Astrocyte (in vitro differentiated cells and primary cell): ENCODE results near the gene NAALADL1. TPM values are rescaled to one million over a fixed set of nuclear protein-coding genes. Genes with fewer than 3 reads are reported as not detected.

ENCODE experiments used
- DNase-seq: peaks from one replicate; pipeline ENCODE4 v3.0.0-alpha.2; 2010; ENCODE audit warnings: low read depth
- FAIRE-seq: peaks from 2 replicates; lab custom pipeline; 2011; peaks lifted over from hg19 to GRCh38; lab: Jason Lieb, UNC
- H2AFZ ChIP-seq: 2 replicates; pipeline ENCODE4 v1.6.0; 2012; ENCODE audit warnings: low read depth, low read length, inconsistent platforms
- H3K27ac ChIP-seq: 2 replicates; pipeline ENCODE4 v1.5.1; 2011; ENCODE audit warnings: low read depth, low read length, inconsistent platforms
- H3K27me3 ChIP-seq: 2 replicates; pipeline ENCODE4 v1.6.0; 2011; ENCODE audit warnings: low read length, inconsistent platforms; ENCODE audit not compliant: insufficient read depth
- H3K36me3 ChIP-seq: 2 replicates; pipeline ENCODE4 v1.5.1; 2011; ENCODE audit warnings: low read length, inconsistent platforms; ENCODE audit not compliant: insufficient read depth
- H3K4me1 ChIP-seq: 2 replicates; pipeline ENCODE4 v1.5.1; 2011; ENCODE audit warnings: low read length, inconsistent platforms; ENCODE audit not compliant: insufficient read depth
- H3K4me2 ChIP-seq: 2 replicates; pipeline ENCODE4 v1.6.0; 2012; ENCODE audit warnings: low read length, inconsistent platforms
- H3K4me3 ChIP-seq: 2 replicates; pipeline ENCODE4 v1.5.1; 2011; ENCODE audit warnings: low read depth, mild to moderate bottlenecking, low read length, inconsistent platforms; ENCODE audit not compliant: insufficient read depth
- H3K79me2 ChIP-seq: 2 replicates; pipeline ENCODE4 v1.6.0; 2012; ENCODE audit warnings: mild to moderate bottlenecking, low read length, inconsistent platforms; ENCODE audit not compliant: insufficient read depth
- H3K9ac ChIP-seq: 2 replicates; pipeline ENCODE4 v1.6.0; 2012; ENCODE audit warnings: mild to moderate bottlenecking, low read length, inconsistent platforms
- H3K9me3 ChIP-seq: 2 replicates; pipeline ENCODE4 v1.5.1; 2012; ENCODE audit warnings: low read depth, mild to moderate bottlenecking, low read length, inconsistent platforms; ENCODE audit not compliant: insufficient read depth
- H4K20me1 ChIP-seq: 2 replicates; pipeline ENCODE4 v1.6.0; 2012; ENCODE audit warnings: low read length, inconsistent platforms; ENCODE audit not compliant: insufficient read depth
- H3K27ac Mint-ChIP-seq: one replicate; pipeline ENCODE4 v1.8.0; 2021; ENCODE audit warnings: mild to moderate bottlenecking, mixed read lengths; ENCODE audit not compliant: unreplicated experiment
- H3K27me3 Mint-ChIP-seq: one replicate; pipeline ENCODE4 v1.8.0; 2021; ENCODE audit warnings: low read depth, mixed read lengths; ENCODE audit not compliant: unreplicated experiment
- H3K36me3 Mint-ChIP-seq: one replicate; pipeline ENCODE4 v1.8.0; 2021; ENCODE audit warnings: low read depth, mixed read lengths; ENCODE audit not compliant: unreplicated experiment
- H3K4me1 Mint-ChIP-seq: one replicate; pipeline ENCODE4 v1.8.0; 2021; ENCODE audit warnings: low read depth, mixed read lengths; ENCODE audit not compliant: unreplicated experiment
- H3K4me3 Mint-ChIP-seq: one replicate; pipeline ENCODE4 v1.8.0; 2021; ENCODE audit warnings: mild to moderate bottlenecking, moderate library complexity, mixed read lengths; ENCODE audit not compliant: unreplicated experiment
- H3K9me3 Mint-ChIP-seq: one replicate; pipeline ENCODE4 v1.8.0; 2021; ENCODE audit warnings: mild to moderate bottlenecking, mixed read lengths; ENCODE audit not compliant: unreplicated experiment
- EZH2 ChIP-seq: IDR thresholded peaks from 2 replicates; pipeline ENCODE4 v1.6.1; 2012; ENCODE audit warnings: mild to moderate bottlenecking, low read length, inconsistent platforms; ENCODE audit not compliant: insufficient read depth
- total RNA-seq: library from RNA; stranded (reverse); gene quantifications from 2 replicates; pipeline ENCODE4 v1.2.1, GENCODE V29; 2021
- TF ChIP-seq, protein P1 (sequence below): IDR thresholded peaks from 2 replicates; pipeline ENCODE4 v1.5.1; 2011; ENCODE audit warnings: low read depth, mild to moderate bottlenecking, inconsistent platforms, low read length, moderate library complexity; ENCODE audit not compliant: insufficient read depth

The NAALADL1 gene
- total RNA-seq, 1 donor from 2014 or later, result not detected

GRCh38 chr11:65066315-65066714 is 8.0 kb upstream of the NAALADL1 start:
- no peak overlapping the region for H3K27ac ChIP-seq

GRCh38 chr11:65065851-65066250 is 7.5 kb upstream of the NAALADL1 start:
- H3K27me3 ChIP-seq, result no peaks in the 10 kb centered on the region
- Mint-ChIP-seq H3K36me3 (no peaks in the 10 kb centered on the region), H3K9me3 (no peaks in the 10 kb centered on the region), H3K27ac (no peak overlapping the region), H3K4me1 (peaks cover 2% of the 10 kb centered on the region), H3K4me3 (no peak overlapping the region), H3K27me3 (peaks cover 16% of the 10 kb centered on the region)
- no peak overlapping the region for H3K9ac ChIP-seq
- H3K79me2 ChIP-seq, result no peaks in the 10 kb centered on the region
- no peaks in the 10 kb centered on the region for H3K9me3 ChIP-seq
- no peak overlapping the region for H3K4me2 ChIP-seq
- no peak overlapping the region for H2AFZ ChIP-seq
- TF ChIP-seq EZH2, result no peak
- TF ChIP-seq, protein P1, sequence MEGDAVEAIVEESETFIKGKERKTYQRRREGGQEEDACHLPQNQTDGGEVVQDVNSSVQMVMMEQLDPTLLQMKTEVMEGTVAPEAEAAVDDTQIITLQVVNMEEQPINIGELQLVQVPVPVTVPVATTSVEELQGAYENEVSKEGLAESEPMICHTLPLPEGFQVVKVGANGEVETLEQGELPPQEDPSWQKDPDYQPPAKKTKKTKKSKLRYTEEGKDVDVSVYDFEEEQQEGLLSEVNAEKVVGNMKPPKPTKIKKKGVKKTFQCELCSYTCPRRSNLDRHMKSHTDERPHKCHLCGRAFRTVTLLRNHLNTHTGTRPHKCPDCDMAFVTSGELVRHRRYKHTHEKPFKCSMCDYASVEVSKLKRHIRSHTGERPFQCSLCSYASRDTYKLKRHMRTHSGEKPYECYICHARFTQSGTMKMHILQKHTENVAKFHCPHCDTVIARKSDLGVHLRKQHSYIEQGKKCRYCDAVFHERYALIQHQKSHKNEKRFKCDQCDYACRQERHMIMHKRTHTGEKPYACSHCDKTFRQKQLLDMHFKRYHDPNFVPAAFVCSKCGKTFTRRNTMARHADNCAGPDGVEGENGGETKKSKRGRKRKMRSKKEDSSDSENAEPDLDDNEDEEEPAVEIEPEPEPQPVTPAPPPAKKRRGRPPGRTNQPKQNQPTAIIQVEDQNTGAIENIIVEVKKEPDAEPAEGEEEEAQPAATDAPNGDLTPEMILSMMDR, result no peak
- H3K27ac ChIP-seq, result no peak overlapping the region
- no peaks in the 10 kb centered on the region for H4K20me1 ChIP-seq
- FAIRE-seq, result no peak
- H3K36me3 ChIP-seq, result no peaks in the 10 kb centered on the region
- no peak overlapping the region for H3K4me3 ChIP-seq
- no peaks in the 10 kb centered on the region for H3K4me1 ChIP-seq
- no peak for DNase-seq

More at GRCh38 chr11:65066315-65066714, 8.0 kb upstream of the NAALADL1 start:
- H4K20me1 ChIP-seq, result no peaks in the 10 kb centered on the region
- Mint-ChIP-seq H3K9me3 (no peaks in the 10 kb centered on the region), H3K27ac (no peak overlapping the region), H3K4me3 (no peak overlapping the region), H3K36me3 (no peaks in the 10 kb centered on the region), H3K4me1 (no peaks in the 10 kb centered on the region), H3K27me3 (peaks cover 14% of the 10 kb centered on the region)
- H3K9me3 ChIP-seq, result no peaks in the 10 kb centered on the region
- H2AFZ ChIP-seq, result no peak overlapping the region
- no peak overlapping the region for H3K4me3 ChIP-seq
- H3K4me1 ChIP-seq, result no peaks in the 10 kb centered on the region
- no peaks in the 10 kb centered on the region for H3K36me3 ChIP-seq
- no peak overlapping the region for H3K9ac ChIP-seq
- FAIRE-seq, result no peak
- H3K27me3 ChIP-seq, result no peaks in the 10 kb centered on the region
- no peak for DNase-seq
- H3K79me2 ChIP-seq, result no peaks in the 10 kb centered on the region
- no peak overlapping the region for H3K4me2 ChIP-seq
- TF ChIP-seq, protein P1, result no peak
- TF ChIP-seq EZH2, result no peak

DNA sequence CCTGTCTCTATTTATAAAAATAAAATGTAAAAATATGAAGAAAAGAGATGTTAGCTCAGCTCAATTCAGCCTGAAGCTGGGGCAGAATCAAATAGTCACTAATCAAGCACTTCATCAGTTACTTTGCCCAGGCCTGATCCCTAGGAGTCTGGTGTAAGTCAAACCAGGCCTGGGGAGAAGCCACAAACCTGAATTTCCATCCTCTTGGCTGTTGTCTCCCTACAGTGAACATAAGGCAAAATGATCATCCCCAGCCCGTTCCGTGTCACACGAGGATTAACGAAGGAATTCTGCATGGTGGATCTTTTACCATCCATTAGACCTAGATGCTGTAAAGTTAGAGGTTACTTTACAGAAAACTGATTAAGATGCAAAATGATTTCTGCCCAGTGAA is 6.5 kb upstream of the NAALADL1 start:
- H3K4me3 ChIP-seq, result no peak overlapping the region
- no peak overlapping the region for H3K4me3 Mint-ChIP-seq
- H3K9me3 ChIP-seq, result no peaks in the 10 kb centered on the region
- H2AFZ ChIP-seq, result no peak overlapping the region
- no peaks in the 10 kb centered on the region for H3K36me3 Mint-ChIP-seq
- no peaks in the 10 kb centered on the region for H3K4me1 ChIP-seq
- H3K79me2 ChIP-seq, result no peaks in the 10 kb centered on the region
- H3K27ac ChIP-seq, result no peak overlapping the region
- no peaks in the 10 kb centered on the region for H3K27me3 ChIP-seq
- no peak overlapping the region for H3K27ac Mint-ChIP-seq
- no peak for FAIRE-seq
- no peak overlapping the region for H3K9ac ChIP-seq
- H3K27me3 Mint-ChIP-seq, result peaks cover 19% of the 10 kb centered on the region
- no peaks in the 10 kb centered on the region for H3K9me3 Mint-ChIP-seq
- peaks cover 9% of the 10 kb centered on the region for H3K4me1 Mint-ChIP-seq
- H4K20me1 ChIP-seq, result no peaks in the 10 kb centered on the region
- H3K4me2 ChIP-seq, result no peak overlapping the region
- no peaks in the 10 kb centered on the region for H3K36me3 ChIP-seq
- no peak for TF ChIP-seq EZH2
- no peak for DNase-seq
